Loucy (cell line): ENCODE measurements around the gene VSIG10L.

ENCODE experiments used
- H2AFZ ChIP-seq: fragments of 200-600 bp; sonication (generic); 2 replicates; pipeline ENCODE4 v1.6.0; 2016; ENCODE audit warnings: antibody characterized with exemption, mild to moderate bottlenecking, low read length, moderate library complexity
- H3F3A ChIP-seq: fragments of 200-600 bp; 2 replicates; pipeline ENCODE4 v1.6.0; 2016; ENCODE audit warnings: antibody characterized with exemption, low read depth, mild to moderate bottlenecking
- H3K27me3 ChIP-seq: fragments of 200-600 bp; sonication (generic); 2 replicates; pipeline ENCODE4 v1.6.1; 2014; ENCODE audit warnings: low read length, mild to moderate bottlenecking; ENCODE audit not compliant: insufficient read depth, poor library complexity, severe bottlenecking
- H3K36me3 ChIP-seq: fragments of 200-600 bp; sonication (generic); 2 replicates; pipeline ENCODE4 v1.6.1; 2016; ENCODE audit warnings: low read length; ENCODE audit not compliant: insufficient read depth
- H3K4me1 ChIP-seq: fragments of 200-600 bp; sonication (generic); 2 replicates; pipeline ENCODE4 v1.5.1; 2014; ENCODE audit warnings: low read length, mild to moderate bottlenecking; ENCODE audit not compliant: insufficient read depth, poor library complexity, severe bottlenecking
- H3K4me2 ChIP-seq: fragments of 200-600 bp; sonication (generic); 2 replicates; pipeline ENCODE4 v1.6.0; 2014; ENCODE audit warnings: antibody characterized with exemption, low read length, low read depth, mild to moderate bottlenecking; ENCODE audit not compliant: poor library complexity, severe bottlenecking
- H3K4me3 ChIP-seq: fragments of 200-600 bp; sonication (generic); 2 replicates; pipeline ENCODE4 v1.5.1; 2014; ENCODE audit warnings: low read length, mild to moderate bottlenecking, mixed read lengths; ENCODE audit not compliant: poor library complexity, severe bottlenecking
- H3K79me2 ChIP-seq: fragments of 200-600 bp; sonication (generic); 2 replicates; pipeline ENCODE4 v1.6.1; 2014; ENCODE audit warnings: low read length; ENCODE audit not compliant: insufficient read depth
- H3K9ac ChIP-seq: fragments of 200-600 bp; sonication (generic); 2 replicates; pipeline ENCODE4 v1.6.0; 2014; ENCODE audit warnings: mild to moderate bottlenecking, low read depth, low read length, moderate library complexity; ENCODE audit not compliant: poor library complexity, severe bottlenecking
- H3K9me2 ChIP-seq: fragments of 200-600 bp; sonication (generic); replicated peaks from 2 replicates; pipeline ENCODE4 v1.6.1; 2016; ENCODE audit warnings: low read depth, low read length, mixed read lengths
- H3K9me3 ChIP-seq: fragments of 200-600 bp; sonication (generic); 2 replicates; pipeline ENCODE4 v1.6.1; 2014; ENCODE audit warnings: mild to moderate bottlenecking, antibody characterized with exemption, low read length, low read depth; ENCODE audit not compliant: insufficient read depth
- H4K20me1 ChIP-seq: fragments of 200-600 bp; sonication (generic); 2 replicates; pipeline ENCODE4 v1.6.0; 2014; ENCODE audit warnings: antibody characterized with exemption, low read length, mild to moderate bottlenecking; ENCODE audit not compliant: insufficient read depth, poor library complexity, severe bottlenecking
- CTCF ChIP-seq: fragments of 200-600 bp; sonication (generic); conservative IDR thresholded peaks from 2 replicates; pipeline ENCODE4 v1.5.1; 2014; ENCODE audit warnings: mild to moderate bottlenecking, antibody characterized with exemption, low read length
- EZH2phosphoT487 ChIP-seq: fragments of 200-600 bp; IDR thresholded peaks from 2 replicates; pipeline ENCODE4 v1.6.1; 2018; ENCODE audit warnings: antibody characterized with exemption, mild to moderate bottlenecking, moderate library complexity, borderline replicate concordance

The VSIG10L gene

DNA sequence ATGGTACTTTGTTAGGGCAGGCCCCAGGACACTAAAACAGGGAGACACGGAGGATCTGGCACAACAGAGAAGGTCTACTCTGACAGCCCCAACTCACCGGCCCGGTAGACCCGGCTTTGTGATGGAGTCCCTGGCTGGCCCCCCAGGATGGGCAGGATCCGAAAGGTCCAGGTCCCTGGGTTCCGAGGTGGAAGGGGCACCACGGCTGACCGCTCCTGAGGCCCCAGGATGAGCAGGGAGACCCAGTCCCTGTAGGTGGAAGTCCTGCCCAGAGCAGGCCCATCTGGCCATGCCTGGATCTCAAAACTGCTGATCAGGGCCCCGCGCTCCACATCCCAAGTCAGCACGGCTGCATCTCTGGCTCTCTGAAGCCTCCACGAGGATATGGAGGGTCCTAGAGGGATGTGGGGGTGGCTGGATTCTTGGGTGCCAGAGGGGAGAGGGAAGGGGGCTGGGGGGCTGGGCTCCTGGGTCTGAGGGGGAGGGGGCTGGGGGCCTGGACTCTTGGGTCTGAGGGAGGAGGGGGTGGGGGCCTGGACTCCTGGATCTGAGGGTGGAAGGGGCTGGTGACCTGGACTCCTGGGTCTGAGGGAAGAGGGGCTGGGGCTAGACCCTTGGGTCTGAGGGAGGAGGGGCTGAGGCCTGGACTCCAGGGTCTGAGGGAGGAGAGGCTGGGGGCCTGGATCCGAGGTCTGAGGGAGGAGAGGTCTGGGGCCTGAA, 4.6 kb downstream of the VSIG10L start:
- no peaks in the 10 kb centered on the region for H3K27me3 ChIP-seq
- H4K20me1 ChIP-seq = no peaks in the 10 kb centered on the region

DNA sequence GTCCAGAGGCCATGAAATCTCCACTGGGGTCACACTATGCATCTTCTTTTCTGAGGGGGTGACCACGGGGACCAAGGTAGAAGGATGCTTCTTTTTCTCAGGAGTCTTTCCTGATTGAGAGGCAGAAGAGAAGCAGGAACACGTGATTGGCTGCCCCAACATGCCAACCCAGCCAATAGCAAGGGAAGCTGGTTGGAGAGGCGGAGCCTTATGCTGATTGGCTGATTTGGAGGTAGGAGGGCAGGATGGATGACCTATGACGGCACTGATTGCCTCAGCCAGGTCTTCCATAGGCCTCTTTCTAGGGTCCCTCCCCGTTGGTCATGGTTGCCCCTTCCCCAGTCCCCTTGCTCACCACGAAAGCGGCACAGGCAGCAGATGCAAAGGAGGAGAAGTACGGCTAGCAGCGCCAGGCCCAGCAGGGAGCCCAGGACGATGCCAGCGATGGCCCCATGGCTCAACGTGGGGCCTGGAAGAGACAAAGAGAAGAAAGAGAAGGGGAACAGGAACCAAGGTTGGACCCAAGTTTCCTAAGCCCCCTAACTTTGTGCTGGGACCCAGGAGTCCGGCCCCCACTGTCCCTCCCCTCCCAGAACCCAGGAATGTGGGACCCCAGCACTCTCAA, 8.0 kb downstream of the VSIG10L start:
- no peaks in the 10 kb centered on the region for H4K20me1 ChIP-seq
- peaks cover 2% of the 10 kb centered on the region for H3K4me1 ChIP-seq
- no peaks in the 10 kb centered on the region for H3K9me3 ChIP-seq
- no peak overlapping the region for H3K4me2 ChIP-seq
- H3K36me3 ChIP-seq = no peaks in the 10 kb centered on the region
- no peak overlapping the region for H2AFZ ChIP-seq
- no peaks in the 10 kb centered on the region for H3K79me2 ChIP-seq
- H3K9me2 ChIP-seq = no peaks in the 10 kb centered on the region
- TF ChIP-seq EZH2phosphoT487 (no peak), CTCF (no peak)
- no peaks in the 10 kb centered on the region for H3K27me3 ChIP-seq
- no peak overlapping the region for H3K9ac ChIP-seq
- no peaks in the 10 kb centered on the region for H3F3A ChIP-seq
- no peak overlapping the region for H3K4me3 ChIP-seq

More for the DNA sequence above, 4.6 kb downstream of the VSIG10L start:
- Histone ChIP-seq H3K9me2 (no peaks in the 10 kb centered on the region), H3K9me3 (no peaks in the 10 kb centered on the region), H3K9ac (no peak overlapping the region), H3K4me2 (no peak overlapping the region), H2AFZ (no peak overlapping the region), H3K4me3 (no peak overlapping the region), H3K4me1 (peaks cover 8% of the 10 kb centered on the region), H3F3A (no peaks in the 10 kb centered on the region), H3K79me2 (no peaks in the 10 kb centered on the region), H3K36me3 (no peaks in the 10 kb centered on the region)
- TF ChIP-seq CTCF = no peak
- no peak for TF ChIP-seq EZH2phosphoT487

DNA sequence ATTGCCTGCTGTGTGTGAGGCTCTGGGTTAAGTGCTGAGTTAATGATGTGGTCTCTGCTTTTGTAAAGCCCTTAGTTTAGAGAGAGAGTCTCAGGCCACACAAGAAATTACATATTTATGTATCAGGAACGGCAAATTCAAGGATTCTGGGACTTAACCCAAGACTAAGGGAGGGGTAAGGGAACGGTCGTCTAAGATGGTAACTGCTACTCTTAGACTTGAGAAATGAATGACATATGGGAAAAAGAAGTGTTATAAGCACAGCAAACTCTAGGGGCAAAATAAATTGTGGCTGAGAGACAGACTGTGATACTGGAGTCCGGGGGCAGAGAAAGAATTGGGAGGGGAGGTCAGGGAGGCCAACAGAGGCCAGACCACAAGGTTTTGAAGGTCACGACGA, 10.2 kb downstream of the VSIG10L start:
- no peak overlapping the region for H3K4me2 ChIP-seq
- H3K36me3 ChIP-seq = no peaks in the 10 kb centered on the region
- no peak overlapping the region for H2AFZ ChIP-seq
- no peaks in the 10 kb centered on the region for H4K20me1 ChIP-seq
- H3K9ac ChIP-seq = no peak overlapping the region
- no peaks in the 10 kb centered on the region for H3K27me3 ChIP-seq
- H3F3A ChIP-seq = no peaks in the 10 kb centered on the region
- H3K9me2 ChIP-seq = no peaks in the 10 kb centered on the region
- H3K4me3 ChIP-seq = no peak overlapping the region
- H3K79me2 ChIP-seq = no peaks in the 10 kb centered on the region
- H3K9me3 ChIP-seq = no peaks in the 10 kb centered on the region
- H3K4me1 ChIP-seq = no peaks in the 10 kb centered on the region
- TF ChIP-seq CTCF (no peak), EZH2phosphoT487 (no peak)
